ENCODE data around the gene SSMEM1.

GRCh38 chr7:130210181-130210935, 2.7 kb downstream of the SSMEM1 start:
- TF ChIP-seq SP1 (IDR thresholded peaks at IDR 0.05) (no peak), FOXM1 (IDR thresholded peaks at IDR 0.05; ENCODE audit: borderline replicate concordance) (no peak), HDGF (IDR thresholded peaks at IDR 0.05; ENCODE audit: borderline replicate concordance) (no peak), BHLHE40 (IDR thresholded peaks at IDR 0.05; ENCODE audit: borderline replicate concordance) (no peak), TARDBP (IDR thresholded peaks at IDR 0.05) (no peak), FOXA1 (IDR thresholded peaks at IDR 0.05) (no peak)
